CD4-positive, alpha-beta T cell treated with Interleukin-1 beta for 1 hour (primary cell): ENCODE data around the gene PLEKHG7.

Experiments used
- DNase-seq, 2 donors: peaks; one replicate each; pipeline ENCODE4 v3.0.0-alpha.2; 2020 to 2022

PLEKHG7 gene

DNA sequence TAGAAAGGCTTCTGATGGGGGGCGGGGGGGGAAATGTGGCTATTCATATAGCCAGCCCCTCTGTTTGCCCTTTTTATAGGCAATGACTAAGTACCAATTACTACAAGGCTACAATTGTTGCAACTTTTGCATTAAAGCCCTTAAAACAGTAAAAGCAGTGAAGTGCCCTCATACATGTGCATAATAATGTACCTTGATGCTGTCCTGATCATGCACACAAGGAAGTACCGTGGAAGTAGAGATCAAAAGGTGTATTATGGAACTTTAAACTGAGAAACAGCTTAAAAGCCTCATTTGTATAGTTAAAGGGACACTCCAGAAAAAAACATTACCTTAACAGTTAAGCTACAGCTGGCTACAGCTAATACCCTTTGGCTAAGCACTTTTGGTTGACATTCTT is 111.8 kb downstream of the PLEKHG7 start:
- no peak for DNase-seq

DNA sequence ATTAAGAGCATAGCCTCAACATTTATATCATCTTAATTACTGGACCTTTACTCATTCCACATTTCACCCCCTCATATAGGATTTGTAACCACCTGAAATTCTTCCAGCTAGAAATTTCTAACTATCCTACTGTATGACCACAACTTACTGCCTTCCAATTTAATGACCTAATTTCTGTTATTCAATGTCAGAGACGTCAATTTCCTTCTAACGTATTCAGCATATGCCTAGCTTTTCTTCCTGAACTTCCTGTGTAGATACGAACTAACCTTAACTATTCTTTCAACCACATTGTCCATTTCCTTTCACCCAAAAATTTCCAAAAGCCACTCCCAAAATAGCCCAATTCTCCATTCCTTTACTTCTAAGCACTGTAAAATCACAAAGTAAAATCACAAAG is 118.4 kb downstream of the PLEKHG7 start:
- no peak for DNase-seq
